HepG2 (cell line): ENCODE results near the gene SLC16A11. TPM values are rescaled to one million over a fixed set of nuclear protein-coding genes. Genes with fewer than 3 reads are reported as not detected.
A peak's percentile ranks its signal among the peaks of the same experiment; 100 is the strongest.

Experiments
- ATAC-seq: fragments of 200-7000 bp; cut with Tn5 transposase; 3 replicates; pipeline ENCODE4 v1.9.1; 2020; ENCODE audit warnings: mild to moderate bottlenecking, moderate library complexity
- BruUV-seq: library from RNA; stranded (reverse); fragments of 400-500 nt; replicated peaks from 2 replicates; lab custom pipeline; 2021; lab: Mats Ljungman, UMichigan
- CTCF ChIA-PET: fragments of 300-600 bp; formaldehyde crosslinking; extraction: SDS; loops from one replicate; lab custom pipeline; 2021; ENCODE audit warnings: low total read pairs, inconsistent platforms, low intra/inter-chr PET ratio; lab: Yijun Ruan, JAX
- POLR2A ChIA-PET: fragments of 350-600 bp; sonication (Branson Sonifier 250); formaldehyde crosslinking; loops from one replicate; lab custom pipeline; 2020; ENCODE audit warnings: antibody characterized with exemption, inconsistent platforms; lab: Yijun Ruan, JAX
- DNase-seq: peaks from one replicate; pipeline ENCODE4 v3.0.0-alpha.2; 2015; ENCODE audit warnings: low spot score
- FAIRE-seq: peaks from 3 replicates; lab custom pipeline; 2011; peaks lifted over from hg19 to GRCh38; lab: Jason Lieb, UNC
- H2AFZ ChIP-seq: one replicate; pipeline ENCODE4 v1.6.1; 2011; ENCODE audit warnings: low read length, inconsistent platforms
- H3K27ac ChIP-seq: fragments of 300-600 bp; 3 replicates; pipeline ENCODE4 v1.8.0; 2011; ENCODE audit warnings: mixed run types, mild to moderate bottlenecking, mixed read lengths, low read length, inconsistent platforms; ENCODE audit not compliant: insufficient read depth; ENCODE audit errors: extremely low read length
- H3K27me3 ChIP-seq, 2 experiments: fragments of 200-600 bp in 1 of 2; 2 replicates in 1 of 2; 3 replicates in 1 of 2; pipeline versions ENCODE4 v1.6.0 to v1.8.0; 2011; ENCODE audit warnings: low read length in 2 of 2, mild to moderate bottlenecking in 2 of 2, moderate library complexity in 2 of 2, inconsistent platforms in 1 of 2; ENCODE audit not compliant: insufficient read depth in 2 of 2, control insufficient read depth in 1 of 2
- H3K36me3 ChIP-seq, 2 experiments: fragments of 200-600 bp in 1 of 2; replicated peaks in 1 of 2; 2 replicates in 1 of 2; 3 replicates in 1 of 2; pipeline versions ENCODE4 v1.5.1 to v1.8.0; 2011; ENCODE audit warnings: low read length in 2 of 2, inconsistent platforms in 1 of 2; ENCODE audit not compliant: insufficient read depth in 2 of 2, control insufficient read depth in 1 of 2
- H3K4me1 ChIP-seq: 2 replicates; pipeline ENCODE4 v1.5.1; 2012; ENCODE audit warnings: low read length, inconsistent platforms; ENCODE audit not compliant: insufficient read depth
- H3K4me2 ChIP-seq: 2 replicates; pipeline ENCODE4 v1.6.0; 2011; ENCODE audit warnings: low read depth, low read length, inconsistent platforms
- H3K4me3 ChIP-seq, 3 experiments: fragments of 200-600 bp in 1 of 3; sonication (generic), shearing (Covaris generic) in 1 of 3; replicated peaks in 1 of 3; 2 replicates each; pipeline ENCODE4 v1.5.1; 2011 to 2016; ENCODE audit warnings: low read length in 3 of 3, inconsistent platforms in 2 of 3, low read depth in 2 of 3, mild to moderate bottlenecking in 2 of 3, control low read depth in 1 of 3, mixed read lengths in 1 of 3; ENCODE audit not compliant: insufficient read depth in 1 of 3
- H3K79me2 ChIP-seq: one replicate; pipeline ENCODE4 v1.6.1; 2011; ENCODE audit warnings: low read length, inconsistent platforms; ENCODE audit not compliant: insufficient read depth
- H3K9ac ChIP-seq: 2 replicates; pipeline ENCODE4 v1.6.0; 2011; ENCODE audit warnings: mild to moderate bottlenecking, low read depth, low read length, inconsistent platforms; ENCODE audit not compliant: insufficient read depth
- H3K9me3 ChIP-seq: 2 replicates; pipeline ENCODE4 v1.5.1; 2012; ENCODE audit warnings: mild to moderate bottlenecking, low read length
- H4K20me1 ChIP-seq: 2 replicates; pipeline ENCODE4 v1.6.0; 2011; ENCODE audit warnings: inconsistent platforms, mild to moderate bottlenecking, low read length, moderate library complexity; ENCODE audit not compliant: insufficient read depth
- FOSL1 ChIP-seq: sonication (generic); formaldehyde crosslinking; IDR thresholded peaks from 2 replicates; pipeline ENCODE4 v1.9.0; 2021; ENCODE audit warnings: missing genetic modification reagents, borderline replicate concordance
- GMEB2 ChIP-seq: IDR thresholded peaks from 2 replicates; pipeline ENCODE4 v1.6.1; 2016; ENCODE audit warnings: missing biosample characterization, missing genetic modification reagents, low read depth
- HOXA9 ChIP-seq: sonication (generic); formaldehyde crosslinking; IDR thresholded peaks from 2 replicates; pipeline ENCODE4 v1.8.1; 2022; ENCODE audit warnings: missing genetic modification reagents, mild to moderate bottlenecking, moderate library complexity, borderline replicate concordance
- LRRFIP1 ChIP-seq: sonication (generic); formaldehyde crosslinking; conservative IDR thresholded peaks from 2 replicates; pipeline ENCODE4 v1.4.0; 2020; ENCODE audit warnings: missing genetic modification reagents
- PATZ1 ChIP-seq: sonication (generic); formaldehyde crosslinking; IDR thresholded peaks from 2 replicates; pipeline ENCODE4 v1.4.0; 2020; ENCODE audit warnings: missing genetic modification reagents
- SPEN ChIP-seq: sonication (generic); formaldehyde crosslinking; IDR thresholded peaks from 2 replicates; pipeline ENCODE4 v1.5.1; 2020; ENCODE audit warnings: low read depth, mild to moderate bottlenecking, missing genetic modification reagents
- ZBTB1 ChIP-seq: sonication (generic); formaldehyde crosslinking; IDR thresholded peaks from 2 replicates; pipeline ENCODE4 v1.4.0; 2020; ENCODE audit warnings: missing genetic modification reagents, borderline replicate concordance
- ZBTB21 ChIP-seq: sonication (generic); formaldehyde crosslinking; IDR thresholded peaks from 2 replicates; pipeline ENCODE4 v1.4.0; 2020; ENCODE audit warnings: missing genetic modification reagents
- ZBTB33 ChIP-seq: sonication (generic); formaldehyde crosslinking; IDR thresholded peaks from 2 replicates; pipeline ENCODE4 v1.4.0; 2020; ENCODE audit warnings: missing genetic modification reagents
- ZFP36 ChIP-seq: fragments of 150-350 bp; IDR thresholded peaks from 2 replicates; pipeline ENCODE4 v1.6.1; 2018; ENCODE audit warnings: borderline replicate concordance, low read length, low read depth; ENCODE audit not compliant: partially characterized antibody
- ZNF256 ChIP-seq: sonication (generic); formaldehyde crosslinking; conservative IDR thresholded peaks from 2 replicates; pipeline ENCODE4 v1.4.0; 2020; ENCODE audit warnings: missing genetic modification reagents
- ZNF296 ChIP-seq: sonication (generic); formaldehyde crosslinking; conservative IDR thresholded peaks from 2 replicates; pipeline ENCODE4 v1.5.0; 2020; ENCODE audit warnings: mild to moderate bottlenecking, missing genetic modification reagents
- ZNF326 ChIP-seq: sonication (generic); formaldehyde crosslinking; IDR thresholded peaks from 2 replicates; pipeline ENCODE4 v1.4.0; 2020; ENCODE audit warnings: missing genetic modification reagents, borderline replicate concordance
- ZNF350 ChIP-seq: sonication (generic); formaldehyde crosslinking; IDR thresholded peaks from 2 replicates; pipeline ENCODE4 v1.4.0; 2020; ENCODE audit warnings: mild to moderate bottlenecking, low read depth, missing genetic modification reagents, borderline replicate concordance
- ZNF430 ChIP-seq: sonication (generic); formaldehyde crosslinking; IDR thresholded peaks from 2 replicates; pipeline ENCODE4 v1.9.0; 2021; ENCODE audit warnings: mild to moderate bottlenecking, missing genetic modification reagents
- WGBS: methylation state at CpG from one replicate; pipeline ENCODE4 v1.1.6; 2017; ENCODE audit warnings: low lambda C conversion rate; 5-methylcytosine and 5-hydroxymethylcytosine counted together
- in situ Hi-C: cut with HindIII; loops from 2 replicates; pipeline ENCODE4 v1.10.0; 2017; ENCODE audit warnings: low pct_unique_long_range_greater_than_20kb; ENCODE audit not compliant: extremely low pct_ligation_motif_present
- intact Hi-C: fragments of 100-400 bp; cut with micrococcal nuclease; formaldehyde crosslinking; loops from one replicate; pipeline ENCODE4 v1.10.0; 2022; ENCODE audit not compliant: unreplicated experiment
- polyA plus RNA-seq, 8 experiments: library from polyadenylated mRNA; depleted of rRNA in 3 of 8; stranded (reverse) in 7 of 8; unstranded in 1 of 8; fragments of >200 nt; fragmentation: Illumina TruSeq in 4 of 8; extraction: Trizol in 4 of 8; gene quantifications; 2 replicates each; pipeline versions ENCODE4 v1.2.1 to v1.2.3, GENCODE V29; 2011 to 2016; ENCODE audit warnings: low read depth in 4 of 8, missing spikeins in 1 of 8, mixed read lengths in 1 of 8; ENCODE audit not compliant: insufficient read depth in 1 of 8
- total RNA-seq, 5 experiments: library from RNA; depleted of rRNA; stranded (reverse); fragments of >200 nt; fragmentation: Illumina TruSeq; extraction: Trizol; gene quantifications; 2 replicates each; pipeline ENCODE4 v1.2.3, GENCODE V29; 2016; ENCODE audit warnings: low read depth in 1 of 5

Gene SLC16A11
- total and polyA plus RNA-seq, 2 of the 13 experiments (the other 11 are each of a cell fraction or from before 2014, with no cell fraction given), result not detected

DNA sequence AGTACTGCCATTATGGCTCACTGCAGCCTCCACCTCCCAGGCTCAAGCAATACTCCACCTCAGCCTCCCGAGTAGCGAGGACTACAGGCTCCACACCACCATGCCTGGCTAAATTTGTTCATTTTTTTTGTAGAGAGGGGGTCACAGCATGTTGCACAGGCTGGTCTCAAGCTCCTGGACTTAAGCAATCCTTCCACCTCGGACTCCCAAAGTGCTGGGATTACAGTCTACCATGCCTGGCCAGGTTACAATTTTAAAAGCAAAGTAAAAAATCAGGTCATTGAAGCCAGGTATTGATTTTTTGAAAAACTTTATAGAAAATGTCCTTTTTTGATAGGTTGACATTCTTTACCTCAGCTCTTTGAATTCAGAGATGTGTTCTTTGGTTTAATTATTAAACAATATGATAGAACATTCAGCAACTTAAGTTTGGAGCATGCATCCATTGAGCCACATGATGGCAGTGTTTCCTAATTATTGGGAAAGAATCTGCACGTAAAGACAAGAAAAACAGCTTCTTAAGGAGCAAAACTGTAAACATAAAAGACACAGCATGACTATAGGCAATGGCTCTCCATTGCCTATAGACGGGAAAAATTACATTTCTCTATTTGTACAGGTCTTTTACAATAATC lies 1.7 kb upstream of the SLC16A11 start:
- H3K27me3 ChIP-seq, result no peaks in the 10 kb centered on the region; a peak in 1 of 5 replicates
- peak overlapping the region; percentile 73 for H3K27ac ChIP-seq
- WGBS, result 3% methylated on average over 4 of the region's 5 CpGs
- ATAC-seq (peak; percentile 42), DNase-seq (peak; percentile 80), FAIRE-seq (peak; percentile 63)
- H3K4me1 ChIP-seq, result peaks cover 50% of the 10 kb centered on the region
- ChIA-PET POLR2A (interaction anchor here (0.7 to 4.6 kb wide), 31 partner anchors 9 to 813 kb away, joined by 3 to 71 read pairs (median 5); partner anchors contain the start of genes ACADVL, ASGR1, ASGR2 and DLG4), CTCF (interaction anchor here (0.6 to 2.7 kb wide), 8 partner anchors 88 to 300 kb away, joined by 3 to 31 read pairs (median 4); no protein-coding TSS in a partner anchor)
- intact Hi-C loops (loop anchor here (2.0 to 5.0 kb wide), 2 partner anchors 133 to 307 kb away; partner anchors contain the start of genes ASGR1 and KCTD11), in situ Hi-C loops (loop anchor here (10.0 kb wide), 1 partner anchor 239 kb away; the partner anchor contains the start of gene SLC2A4)
- H3K79me2 ChIP-seq, result no peaks in the 10 kb centered on the region
- no TSS peak for BruUV-seq
- H3K4me3 ChIP-seq, result peak overlapping the region; percentile 52 to 79 (median 61)
- H3K4me2 ChIP-seq, result peak overlapping the region; percentile 94
- H3K9me3 ChIP-seq, result no peaks in the 10 kb centered on the region
- H3K9ac ChIP-seq, result 0 out of 2 replicates have a peak overlapping the region, but pooled peaks have one; percentile 65
- no peaks in the 10 kb centered on the region for H3K36me3 ChIP-seq
- no peak overlapping the region for H2AFZ ChIP-seq
- H4K20me1 ChIP-seq, result no peaks in the 10 kb centered on the region
- TF ChIP-seq ZBTB33 (CRISPR knock-in tag), result no peak
- TF ChIP-seq ZBTB1 (CRISPR knock-in tag), result no peak
- TF ChIP-seq LRRFIP1, result no peak
- TF ChIP-seq HOXA9 (CRISPR knock-in tag), result no peak
- no peak for TF ChIP-seq ZBTB21 (CRISPR knock-in tag)
- TF ChIP-seq ZNF256, result no peak
- TF ChIP-seq GMEB2 (CRISPR knock-in tag), result no peak
- TF ChIP-seq ZNF296 (CRISPR knock-in tag), result no peak
- TF ChIP-seq ZNF350, result no peak
- no peak for TF ChIP-seq ZNF430 (CRISPR knock-in tag)
- TF ChIP-seq PATZ1 (CRISPR knock-in tag), result peak; percentile 6; the same call in 1 of the 2 replicates
- no peak for TF ChIP-seq SPEN
- TF ChIP-seq FOSL1 (CRISPR knock-in tag), result no peak
- TF ChIP-seq ZFP36, result no peak
- TF ChIP-seq ZNF326 (CRISPR knock-in tag), result no peak
